Measurements from ENCODE around the gene DHRSX. TPM values are rescaled to one million over a fixed set of nuclear protein-coding genes. Genes with fewer than 3 reads are reported as not detected.

The DHRSX gene
- total and polyA plus RNA-seq, 2 experiments from 2014 or later = 37.2 to 71.7 TPM

GRCh38 chrX:2517055-2517454, 16.3 kb upstream of the DHRSX start:
- TF ChIP-seq EZH2phosphoT487 (IDR thresholded peaks at IDR 0.05; ENCODE audit: low read depth, severe bottlenecking, unreplicated experiment) (no peak), CTCF (IDR thresholded peaks at IDR 0.05; ENCODE audit: poor library complexity) (no peak), EZH2 (IDR thresholded peaks at IDR 0.05; ENCODE audit: borderline replicate concordance) (no peak)
- no peak overlapping the region for H3K27ac ChIP-seq

GRCh38 chrX:2516623-2517022, 15.8 kb upstream of the DHRSX start:
- Histone ChIP-seq H4K20me1 (ENCODE audit: insufficient read depth, poor library complexity, severe bottlenecking) (no peaks in the 10 kb centered on the region), H3K9me2 (replicated peaks; ENCODE audit: insufficient read depth) (no peaks in the 10 kb centered on the region), H3K27ac (no peak overlapping the region), H3K36me3 (replicated peaks; ENCODE audit: insufficient read depth, low read depth) (no peaks in the 10 kb centered on the region), H3K9me3 (ENCODE audit: low read depth) (no peaks in the 10 kb centered on the region), H3K4me3 (no peak overlapping the region), H2AFZ (no peak overlapping the region), H3K27me3 (no peaks in the 10 kb centered on the region), H3K4me1 (ENCODE audit: insufficient read depth) (peaks cover 7% of the 10 kb centered on the region), H3K4me2 (no peak overlapping the region), H3K79me2 (no peaks in the 10 kb centered on the region)
- no peak for DNase-seq (ENCODE audit: low spot score)
- 92% methylated on average over 5 of the region's 5 CpGs for WGBS (ENCODE audit: low lambda C conversion rate, missing lambda C conversion rate)
- TF ChIP-seq EZH2 (IDR thresholded peaks at IDR 0.05; ENCODE audit: borderline replicate concordance) = no peak
- no peak for TF ChIP-seq EZH2phosphoT487 (IDR thresholded peaks at IDR 0.05; ENCODE audit: low read depth, severe bottlenecking, unreplicated experiment)
- TF ChIP-seq CTCF (IDR thresholded peaks at IDR 0.05; ENCODE audit: poor library complexity) = no peak

More at GRCh38 chrX:2517055-2517454, 16.3 kb upstream of the DHRSX start:
- peaks cover 7% of the 10 kb centered on the region for H3K4me1 ChIP-seq (ENCODE audit: insufficient read depth)
- DNase-seq (ENCODE audit: low spot score) = no peak
- 80% methylated on average over 6 of the region's 6 CpGs for WGBS (ENCODE audit: low lambda C conversion rate, missing lambda C conversion rate)
- no peaks in the 10 kb centered on the region for H3K79me2 ChIP-seq
- H3K27me3 ChIP-seq = no peaks in the 10 kb centered on the region
- no peak overlapping the region for H3K4me2 ChIP-seq
- H4K20me1 ChIP-seq (ENCODE audit: insufficient read depth, poor library complexity, severe bottlenecking) = no peaks in the 10 kb centered on the region
- no peaks in the 10 kb centered on the region for H3K9me3 ChIP-seq (ENCODE audit: low read depth)
- H2AFZ ChIP-seq = no peak overlapping the region
- no peaks in the 10 kb centered on the region for H3K9me2 ChIP-seq (replicated peaks; ENCODE audit: insufficient read depth)
- H3K4me3 ChIP-seq = no peak overlapping the region
- no peaks in the 10 kb centered on the region for H3K36me3 ChIP-seq (replicated peaks; ENCODE audit: insufficient read depth, low read depth)

- H2AFZ ChIP-seq = no peak overlapping the region
- WGBS (ENCODE audit: low lambda C conversion rate, missing lambda C conversion rate) = 90% methylated on average over 5 of the region's 5 CpGs
- no peak overlapping the region for H3K4me2 ChIP-seq
- H3K36me3 ChIP-seq (replicated peaks; ENCODE audit: insufficient read depth, low read depth) = no peaks in the 10 kb centered on the region
- no peak for DNase-seq (ENCODE audit: low spot score)
- no peaks in the 10 kb centered on the region for H3K9me3 ChIP-seq (ENCODE audit: low read depth)
- no peaks in the 10 kb centered on the region for H4K20me1 ChIP-seq (ENCODE audit: insufficient read depth, poor library complexity, severe bottlenecking)
- H3K4me3 ChIP-seq = no peak overlapping the region
- H3K4me1 ChIP-seq (ENCODE audit: insufficient read depth) = peaks cover 7% of the 10 kb centered on the region
- H3K27ac ChIP-seq = no peak overlapping the region
- H3K79me2 ChIP-seq = no peaks in the 10 kb centered on the region
- TF ChIP-seq EZH2phosphoT487 (IDR thresholded peaks at IDR 0.05; ENCODE audit: low read depth, severe bottlenecking, unreplicated experiment) (no peak), CTCF (IDR thresholded peaks at IDR 0.05; ENCODE audit: poor library complexity) (no peak), EZH2 (IDR thresholded peaks at IDR 0.05; ENCODE audit: borderline replicate concordance) (no peak)
- H3K27me3 ChIP-seq = no peaks in the 10 kb centered on the region
- no peaks in the 10 kb centered on the region for H3K9me2 ChIP-seq (replicated peaks; ENCODE audit: insufficient read depth)
Measured at GRCh38 chrX:2514131-2514530, 13.4 kb upstream of the DHRSX start.
